IPS-18a (cell line): Measurements from ENCODE around the gene FBLN5.
A peak's percentile ranks its signal among the peaks of the same experiment; 100 is the strongest.

Source experiments
- H3K27ac ChIP-seq: one replicate; pipeline ENCODE4 v1.5.1; 2013; ENCODE audit warnings: low read length
- H3K27me3 ChIP-seq: one replicate; pipeline ENCODE4 v1.6.1; 2013; ENCODE audit warnings: mild to moderate bottlenecking, low read length; ENCODE audit not compliant: control insufficient read depth, insufficient read depth
- H3K36me3 ChIP-seq: one replicate; pipeline ENCODE4 v1.6.1; 2013; ENCODE audit warnings: low read depth, low read length; ENCODE audit not compliant: control insufficient read depth
- H3K4me1 ChIP-seq: one replicate; pipeline ENCODE4 v1.6.1; 2013; ENCODE audit warnings: low read depth, low read length; ENCODE audit not compliant: control insufficient read depth
- H3K4me3 ChIP-seq: one replicate; pipeline ENCODE4 v1.5.1; 2013; ENCODE audit warnings: low read length
- H3K9ac ChIP-seq: one replicate; pipeline ENCODE4 v1.6.1; 2013; ENCODE audit warnings: mild to moderate bottlenecking, low read length, moderate library complexity
- H3K9me3 ChIP-seq: one replicate; pipeline ENCODE4 v1.6.1; 2013; ENCODE audit warnings: low read depth, low read length; ENCODE audit not compliant: control insufficient read depth

The FBLN5 gene

GRCh38 chr14:91947475-91948184 is at the start of gene FBLN5:
TSS of gene FBLN5 (minus strand) at chr14:91947694. CDS start at chr14:91947229, 465 bp downstream.
- Histone ChIP-seq H3K4me1 (peaks cover 3% of the 10 kb centered on the region), H3K9ac (no peak within 1 kb of the TSS), H3K27me3 (peaks cover 39% of the 10 kb centered on the region), H3K27ac (no peak within 1 kb of the TSS), H3K4me3 (peak within 1 kb of the TSS; percentile 63), H3K36me3 (no peaks in the 10 kb centered on the region), H3K9me3 (no peaks in the 10 kb centered on the region)

DNA sequence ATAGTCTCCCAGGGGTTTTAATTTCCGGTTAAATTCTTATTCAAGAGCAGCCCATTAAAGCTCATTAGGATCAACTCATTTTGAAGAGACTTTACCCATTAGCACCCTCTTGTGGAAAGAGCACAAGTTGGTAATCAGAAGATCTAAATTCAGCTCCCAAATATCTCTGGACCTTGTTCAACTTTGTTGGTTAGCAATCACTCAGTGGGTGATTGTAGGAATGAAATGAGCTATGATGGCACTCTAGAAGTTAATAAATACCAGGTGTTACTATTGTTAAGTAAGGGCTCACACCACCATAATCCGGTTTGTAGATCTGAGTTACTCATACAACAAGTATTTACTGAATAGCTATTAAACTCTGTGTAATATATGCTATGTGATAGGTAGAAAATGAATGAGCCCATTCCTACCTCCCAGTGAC is 49.5 kb upstream of the FBLN5 start:
- Histone ChIP-seq H3K36me3 (peaks cover 14% of the 10 kb centered on the region), H3K4me3 (no peak overlapping the region), H3K27me3 (no peaks in the 10 kb centered on the region), H3K9ac (no peak overlapping the region), H3K9me3 (no peaks in the 10 kb centered on the region), H3K27ac (no peak overlapping the region), H3K4me1 (no peaks in the 10 kb centered on the region)

- Histone ChIP-seq H3K36me3 (peaks cover 42% of the 10 kb centered on the region), H3K9ac (no peak overlapping the region), H3K9me3 (no peaks in the 10 kb centered on the region), H3K4me3 (no peak overlapping the region), H3K27ac (no peak overlapping the region), H3K27me3 (no peaks in the 10 kb centered on the region), H3K4me1 (no peaks in the 10 kb centered on the region)
These were observed 39.7 kb upstream of the FBLN5 start for GRCh38 chr14:91987192-91987591.

GRCh38 chr14:91985521-91986255 is 38.2 kb upstream of the FBLN5 start:
- Histone ChIP-seq H3K4me1 (no peaks in the 10 kb centered on the region), H3K9me3 (no peaks in the 10 kb centered on the region), H3K27me3 (no peaks in the 10 kb centered on the region), H3K36me3 (peaks cover 33% of the 10 kb centered on the region), H3K27ac (no peak overlapping the region), H3K4me3 (no peak overlapping the region), H3K9ac (no peak overlapping the region)

GRCh38 chr14:91985008-91985407 is 37.5 kb upstream of the FBLN5 start:
- H3K9ac ChIP-seq: no peak overlapping the region
- H3K27me3 ChIP-seq: no peaks in the 10 kb centered on the region
- peaks cover 32% of the 10 kb centered on the region for H3K36me3 ChIP-seq
- H3K4me3 ChIP-seq: no peak overlapping the region
- H3K27ac ChIP-seq: no peak overlapping the region
- no peaks in the 10 kb centered on the region for H3K9me3 ChIP-seq
- H3K4me1 ChIP-seq: no peaks in the 10 kb centered on the region

- H3K4me3 ChIP-seq: no peak overlapping the region
- H3K9me3 ChIP-seq: no peaks in the 10 kb centered on the region
- H3K4me1 ChIP-seq: no peaks in the 10 kb centered on the region
- no peak overlapping the region for H3K9ac ChIP-seq
- H3K27ac ChIP-seq: no peak overlapping the region
- peaks cover 32% of the 10 kb centered on the region for H3K36me3 ChIP-seq
- no peaks in the 10 kb centered on the region for H3K27me3 ChIP-seq
These were observed 36.1 kb upstream of the FBLN5 start for GRCh38 chr14:91983588-91983987.

- Histone ChIP-seq H3K9ac (no peak overlapping the region), H3K27ac (no peak overlapping the region), H3K27me3 (no peaks in the 10 kb centered on the region), H3K9me3 (no peaks in the 10 kb centered on the region), H3K4me1 (no peaks in the 10 kb centered on the region), H3K36me3 (peaks cover 7% of the 10 kb centered on the region), H3K4me3 (no peak overlapping the region)
These were observed 32.7 kb upstream of the FBLN5 start for GRCh38 chr14:91980157-91980556.

DNA sequence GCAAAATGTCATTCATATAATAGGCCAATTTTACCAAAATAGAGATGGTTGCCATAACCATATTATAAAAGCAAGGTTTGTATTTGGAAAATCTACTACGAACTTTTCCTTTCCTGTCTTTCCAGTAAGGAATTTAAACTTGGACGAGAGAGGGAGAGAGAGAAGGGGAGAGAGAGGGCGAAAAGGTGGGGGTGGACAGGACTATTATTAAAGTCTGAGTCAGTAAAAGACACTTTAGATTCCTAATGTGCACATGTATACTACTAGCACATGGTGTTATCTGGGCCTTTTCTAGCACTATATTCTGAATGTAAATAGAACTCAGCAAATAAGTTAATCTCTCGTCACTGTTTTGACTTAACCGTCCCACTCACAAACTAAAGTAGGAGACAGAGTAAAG is 30.4 kb upstream of the FBLN5 start:
- Histone ChIP-seq H3K9me3 (no peaks in the 10 kb centered on the region), H3K4me1 (no peaks in the 10 kb centered on the region), H3K4me3 (no peak overlapping the region), H3K27ac (no peak overlapping the region), H3K27me3 (no peaks in the 10 kb centered on the region), H3K36me3 (peaks cover 10% of the 10 kb centered on the region), H3K9ac (no peak overlapping the region)

- Histone ChIP-seq H3K9me3 (no peaks in the 10 kb centered on the region), H3K27me3 (no peaks in the 10 kb centered on the region), H3K4me3 (no peak overlapping the region), H3K9ac (no peak overlapping the region), H3K4me1 (no peaks in the 10 kb centered on the region), H3K27ac (no peak overlapping the region), H3K36me3 (peaks cover 20% of the 10 kb centered on the region)
These were observed 28.3 kb upstream of the FBLN5 start for GRCh38 chr14:91975763-91976162.

GRCh38 chr14:91971188-91971778 is 23.8 kb upstream of the FBLN5 start:
- peaks cover 44% of the 10 kb centered on the region for H3K36me3 ChIP-seq
- no peak overlapping the region for H3K9ac ChIP-seq
- no peaks in the 10 kb centered on the region for H3K9me3 ChIP-seq
- no peaks in the 10 kb centered on the region for H3K4me1 ChIP-seq
- H3K27me3 ChIP-seq: no peaks in the 10 kb centered on the region
- H3K27ac ChIP-seq: no peak overlapping the region
- no peak overlapping the region for H3K4me3 ChIP-seq

DNA sequence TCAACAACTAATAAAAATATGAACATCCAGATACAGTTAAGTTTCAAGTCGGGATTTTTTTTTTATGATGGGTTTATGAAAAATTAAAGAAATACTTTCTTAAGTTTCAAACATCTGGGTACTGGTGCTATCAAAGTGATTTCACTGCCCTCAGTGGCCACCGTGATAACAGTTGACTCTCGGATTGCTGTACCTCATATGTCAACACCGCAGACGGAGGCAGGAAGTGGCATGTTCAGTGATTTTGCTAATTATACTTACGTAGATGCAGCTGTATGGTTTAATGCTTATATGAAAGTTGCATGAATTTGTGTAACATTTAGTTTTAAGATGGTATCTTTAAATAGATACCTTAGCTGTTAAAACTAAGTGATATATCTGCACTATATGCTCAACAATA is 20.8 kb upstream of the FBLN5 start:
- no peaks in the 10 kb centered on the region for H3K9me3 ChIP-seq
- H3K36me3 ChIP-seq: peaks cover 33% of the 10 kb centered on the region

More for the DNA sequence above, 20.8 kb upstream of the FBLN5 start:
- no peak overlapping the region for H3K4me3 ChIP-seq
- no peaks in the 10 kb centered on the region for H3K4me1 ChIP-seq
- H3K9ac ChIP-seq: no peak overlapping the region
- no peaks in the 10 kb centered on the region for H3K27me3 ChIP-seq
- no peak overlapping the region for H3K27ac ChIP-seq
